Activated T-cell treated with anti-CD3 and anti-CD28 coated beads, Interleukin-2, amount 50 U/mL, for 72 hours (primary cell): ENCODE measurements around the gene CCN5. TPM values are rescaled to one million over a fixed set of nuclear protein-coding genes. Genes with fewer than 3 reads are reported as not detected.

Source experiments
- ATAC-seq, 2 donors: fragments of 150-1000 bp; cut with Tn5 transposase; replicated peaks in 1 of 2; 2 replicates each; pipeline ENCODE4 v1.10.0; 2021; ENCODE audit warnings: moderate library complexity in 2 of 2, mild to moderate bottlenecking in 1 of 2
- DNase-seq, 2 donors: peaks; one replicate each; pipeline ENCODE4 v3.0.0; 2021 to 2022; ENCODE audit warnings: mixed read lengths in 1 of 2
- H3K27ac Mint-ChIP-seq: one replicate; pipeline ENCODE4 v1.8.0; 2022; ENCODE audit warnings: mild to moderate bottlenecking, moderate library complexity, mixed read lengths
- H3K27me3 Mint-ChIP-seq: one replicate; pipeline ENCODE4 v1.8.0; 2022; ENCODE audit warnings: low read depth, mixed read lengths
- H3K36me3 Mint-ChIP-seq, 2 donors: one replicate each; pipeline ENCODE4 v1.8.0; 2022; ENCODE audit warnings: mixed read lengths in 2 of 2, mild to moderate bottlenecking in 1 of 2; ENCODE audit not compliant: insufficient read depth in 2 of 2
- H3K4me1 Mint-ChIP-seq: one replicate; pipeline ENCODE4 v1.8.0; 2022; ENCODE audit warnings: low read depth, mixed read lengths
- H3K4me3 Mint-ChIP-seq, 2 donors: one replicate each; pipeline ENCODE4 v1.8.0; 2022; ENCODE audit warnings: mild to moderate bottlenecking in 2 of 2, mixed read lengths in 2 of 2, moderate library complexity in 2 of 2
- H3K9me3 Mint-ChIP-seq, 2 donors: one replicate each; pipeline ENCODE4 v1.8.0; 2022; ENCODE audit warnings: mixed read lengths in 2 of 2
- total RNA-seq, 2 donors: library from RNA; stranded (reverse); gene quantifications; one replicate each; pipeline ENCODE4 v1.2.3, GENCODE V29; 2022

Gene CCN5
- total RNA-seq, 2 donors from 2014 or later, result not detected

DNA sequence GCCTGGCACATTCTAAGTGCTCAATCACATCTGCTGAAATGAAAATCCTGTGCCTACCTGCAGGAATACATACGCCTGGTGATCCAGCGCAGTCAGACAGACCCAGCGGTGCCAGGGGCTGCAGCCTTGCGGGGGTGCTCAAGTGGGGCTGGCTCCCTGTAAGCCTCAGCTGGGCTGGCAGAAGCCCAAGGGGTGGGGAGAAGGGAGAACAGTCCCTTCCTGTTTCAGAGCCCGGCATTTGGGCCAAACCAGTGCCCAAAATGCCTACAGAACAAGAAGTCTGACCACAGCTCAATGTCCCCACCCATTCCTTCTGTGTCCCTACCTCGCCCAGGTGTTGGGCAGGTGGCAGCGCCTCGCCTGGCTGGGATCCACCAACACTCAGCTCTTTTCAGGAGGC, 53.1 kb downstream of the CCN5 start:
- Mint-ChIP-seq H3K9me3 (no peaks in the 10 kb centered on the region), H3K27me3 (peaks cover 42% of the 10 kb centered on the region), H3K4me1 (no peaks in the 10 kb centered on the region), H3K36me3 (no peaks in the 10 kb centered on the region), H3K27ac (no peak overlapping the region), H3K4me3 (no peak overlapping the region)
- no peak for DNase-seq
- no peak for ATAC-seq

DNA sequence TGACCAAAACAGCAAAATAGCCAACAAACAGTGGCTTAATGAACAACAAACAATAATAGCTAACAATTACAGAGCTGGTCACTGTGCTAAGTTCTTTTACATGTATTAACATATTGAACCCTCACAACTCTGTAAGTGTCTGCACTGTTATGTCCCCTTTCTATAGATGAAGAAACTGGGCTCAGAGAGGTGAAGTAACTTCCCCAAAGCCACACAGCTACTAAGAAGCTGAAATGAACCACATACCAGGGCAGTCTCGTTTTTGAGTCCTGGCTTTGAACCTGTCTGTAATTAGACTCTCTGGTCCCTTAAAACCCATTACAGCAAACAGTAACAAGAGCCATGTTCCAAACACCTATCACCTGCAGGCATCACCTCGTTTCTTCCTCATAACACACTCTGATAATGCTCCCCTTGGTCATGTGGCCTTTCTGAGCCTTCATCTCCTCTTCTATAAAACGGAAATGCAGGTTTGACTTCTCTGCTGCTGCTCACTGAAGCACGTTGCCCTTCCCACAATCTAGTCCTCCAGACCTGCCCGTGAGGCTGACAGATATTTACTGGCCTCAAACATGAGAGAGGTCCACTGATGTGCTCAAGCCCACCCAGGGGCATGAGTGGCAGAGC, 53.8 kb downstream of the CCN5 start:
- no peak overlapping the region for H3K27ac Mint-ChIP-seq
- no peaks in the 10 kb centered on the region for H3K4me1 Mint-ChIP-seq
- no peak for DNase-seq
- no peaks in the 10 kb centered on the region for H3K9me3 Mint-ChIP-seq
- no peak overlapping the region for H3K4me3 Mint-ChIP-seq
- H3K36me3 Mint-ChIP-seq, result no peaks in the 10 kb centered on the region
- H3K27me3 Mint-ChIP-seq, result peaks cover 39% of the 10 kb centered on the region
- no peak for ATAC-seq

DNA sequence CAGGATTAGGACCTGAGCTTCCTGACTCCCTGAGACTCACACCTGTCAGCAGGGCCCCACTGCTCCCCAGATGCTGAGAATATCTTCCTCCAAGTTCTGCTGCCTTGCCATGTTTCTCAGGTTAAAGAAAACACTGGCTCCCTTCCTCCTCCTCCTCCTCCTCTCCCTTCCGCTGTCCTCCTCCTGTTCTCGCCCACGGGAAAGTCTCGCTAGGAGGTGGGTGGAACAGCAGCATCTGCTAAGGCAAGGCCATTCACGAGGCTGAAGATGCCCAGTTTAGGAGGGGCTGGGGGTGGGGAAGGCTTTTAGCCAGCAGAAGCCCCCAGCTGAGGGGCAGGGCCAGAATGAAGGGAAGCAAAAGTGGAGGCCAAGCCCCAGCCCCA, 54.3 kb downstream of the CCN5 start:
- H3K27me3 Mint-ChIP-seq, result peaks cover 35% of the 10 kb centered on the region
- DNase-seq (no peak), ATAC-seq (no peak)
- H3K27ac Mint-ChIP-seq, result no peak overlapping the region
- no peaks in the 10 kb centered on the region for H3K4me1 Mint-ChIP-seq
- no peaks in the 10 kb centered on the region for H3K9me3 Mint-ChIP-seq
- no peak overlapping the region for H3K4me3 Mint-ChIP-seq
- H3K36me3 Mint-ChIP-seq, result no peaks in the 10 kb centered on the region

DNA sequence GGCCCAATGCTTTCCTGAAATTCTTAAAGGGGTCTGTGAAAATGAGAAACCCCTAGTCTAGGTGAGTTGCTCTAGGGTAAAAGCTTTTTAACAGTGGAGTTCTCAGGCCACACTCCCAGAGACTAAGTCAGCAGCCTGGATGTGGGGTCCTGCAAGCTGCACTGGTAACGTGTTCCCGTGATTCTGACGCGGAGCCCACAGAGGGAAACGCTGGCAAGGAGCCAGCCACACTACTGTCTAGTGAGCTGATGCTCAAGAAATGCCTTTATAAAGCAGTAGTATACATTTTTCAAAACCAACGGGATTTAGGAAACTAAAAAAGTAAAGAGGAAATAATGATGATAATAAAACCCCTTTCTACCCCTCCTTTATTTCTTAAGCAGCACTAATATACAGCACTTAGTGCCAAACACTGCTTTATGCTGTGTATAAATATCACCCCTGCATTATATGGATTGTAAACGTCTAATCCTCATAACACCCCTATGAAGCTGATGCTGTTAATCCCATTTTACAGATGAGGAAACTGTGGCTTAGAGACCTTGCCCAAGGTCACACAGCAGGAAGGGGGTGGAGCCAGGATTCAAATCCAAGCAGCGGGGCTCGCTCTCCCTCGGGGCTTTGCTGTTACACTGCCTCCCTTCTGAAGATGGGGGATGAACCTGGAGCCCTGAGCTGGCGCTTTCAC, 55.5 kb downstream of the CCN5 start:
- Mint-ChIP-seq H3K36me3 (no peaks in the 10 kb centered on the region), H3K27ac (no peak overlapping the region), H3K27me3 (peaks cover 35% of the 10 kb centered on the region), H3K4me3 (no peak overlapping the region), H3K9me3 (no peaks in the 10 kb centered on the region), H3K4me1 (no peaks in the 10 kb centered on the region)
- ATAC-seq (no peak), DNase-seq (no peak)

DNA sequence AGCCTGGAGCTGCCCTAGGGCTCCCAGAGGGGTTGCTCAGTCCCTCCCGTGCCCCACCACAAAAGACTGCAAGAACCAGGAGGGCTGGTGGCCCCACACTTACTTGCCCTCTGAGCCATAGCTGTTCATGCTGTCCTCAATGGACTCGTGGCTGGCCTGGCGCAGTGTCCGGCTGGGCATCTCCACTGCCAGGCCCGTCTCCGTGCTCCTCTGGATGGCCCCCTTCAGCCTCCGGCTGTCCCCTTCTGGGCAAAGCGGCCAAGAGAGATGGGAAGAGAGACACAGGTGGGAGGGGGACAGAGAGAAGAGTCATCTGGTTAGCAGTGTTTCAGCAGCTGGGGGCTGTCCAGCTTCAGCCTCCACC, 56.0 kb downstream of the CCN5 start:
- H3K36me3 Mint-ChIP-seq, result no peaks in the 10 kb centered on the region
- H3K27ac Mint-ChIP-seq, result no peak overlapping the region
- ATAC-seq (no peak), DNase-seq (no peak)
- H3K4me1 Mint-ChIP-seq, result no peaks in the 10 kb centered on the region
- peaks cover 30% of the 10 kb centered on the region for H3K27me3 Mint-ChIP-seq
- no peaks in the 10 kb centered on the region for H3K9me3 Mint-ChIP-seq
- no peak overlapping the region for H3K4me3 Mint-ChIP-seq

DNA sequence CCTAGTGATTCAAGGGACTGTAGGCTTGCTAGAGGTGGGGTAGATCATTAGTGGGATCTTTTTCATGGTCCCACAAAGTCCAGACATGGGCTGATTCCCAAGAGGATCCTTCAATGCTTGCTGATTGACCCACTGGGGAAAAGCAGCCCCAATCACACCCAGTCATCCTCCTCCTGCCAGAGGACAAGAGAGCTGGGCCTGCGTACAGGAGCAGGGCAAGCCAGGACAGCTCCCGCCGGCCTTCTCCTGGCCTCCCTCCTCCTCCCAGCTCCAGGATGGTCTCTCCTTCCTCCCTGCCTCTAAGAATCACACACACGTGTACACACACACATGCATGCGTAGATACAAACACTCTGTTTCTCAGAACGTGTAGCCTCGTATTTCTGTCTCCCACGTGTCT, 57.5 kb downstream of the CCN5 start:
- DNase-seq (no peak), ATAC-seq (no peak)
- no peaks in the 10 kb centered on the region for H3K4me1 Mint-ChIP-seq
- H3K36me3 Mint-ChIP-seq, result no peaks in the 10 kb centered on the region
- H3K9me3 Mint-ChIP-seq, result no peaks in the 10 kb centered on the region
- H3K4me3 Mint-ChIP-seq, result no peak overlapping the region
- H3K27me3 Mint-ChIP-seq, result peaks cover 26% of the 10 kb centered on the region
- no peak overlapping the region for H3K27ac Mint-ChIP-seq

DNA sequence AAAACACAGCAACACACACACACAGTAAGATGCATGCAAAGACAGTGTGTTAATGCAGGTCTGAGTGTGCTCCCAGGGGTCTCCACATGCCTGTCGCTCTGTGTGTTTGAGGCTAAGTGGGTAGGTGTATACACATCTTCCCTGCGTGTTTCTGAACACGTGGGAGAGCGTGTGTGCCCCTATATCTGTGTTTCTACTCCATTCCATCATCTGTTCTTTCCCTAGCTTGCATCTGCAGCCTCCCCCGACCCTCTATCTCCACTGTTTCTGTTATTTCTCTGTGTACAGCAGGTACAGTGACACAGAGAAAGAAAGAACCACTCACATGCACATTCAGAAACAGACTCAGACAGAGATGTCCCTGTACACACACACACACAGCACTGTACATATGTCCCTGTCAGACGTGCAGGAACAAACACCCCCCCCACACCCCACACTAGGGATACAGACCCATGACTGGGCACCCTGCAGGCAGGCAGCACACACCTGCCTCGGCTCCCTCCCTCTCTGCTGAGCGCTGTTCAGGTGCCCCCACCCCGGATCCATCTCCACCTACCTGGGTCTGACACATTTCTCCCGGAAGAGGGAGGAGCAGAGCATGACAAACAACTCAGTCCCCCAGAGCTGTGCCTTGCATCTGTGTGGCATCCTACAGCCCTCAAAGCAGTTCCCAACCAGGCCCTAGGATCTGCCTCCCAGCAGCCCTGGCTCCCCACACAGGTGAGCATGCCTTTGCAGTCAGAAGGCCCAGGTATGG, 58.1 kb downstream of the CCN5 start:
- Mint-ChIP-seq H3K9me3 (no peaks in the 10 kb centered on the region), H3K27ac (no peak overlapping the region), H3K36me3 (no peaks in the 10 kb centered on the region), H3K27me3 (peaks cover 26% of the 10 kb centered on the region), H3K4me1 (no peaks in the 10 kb centered on the region), H3K4me3 (no peak overlapping the region)
- DNase-seq, result no peak
- ATAC-seq, result no peak

DNA sequence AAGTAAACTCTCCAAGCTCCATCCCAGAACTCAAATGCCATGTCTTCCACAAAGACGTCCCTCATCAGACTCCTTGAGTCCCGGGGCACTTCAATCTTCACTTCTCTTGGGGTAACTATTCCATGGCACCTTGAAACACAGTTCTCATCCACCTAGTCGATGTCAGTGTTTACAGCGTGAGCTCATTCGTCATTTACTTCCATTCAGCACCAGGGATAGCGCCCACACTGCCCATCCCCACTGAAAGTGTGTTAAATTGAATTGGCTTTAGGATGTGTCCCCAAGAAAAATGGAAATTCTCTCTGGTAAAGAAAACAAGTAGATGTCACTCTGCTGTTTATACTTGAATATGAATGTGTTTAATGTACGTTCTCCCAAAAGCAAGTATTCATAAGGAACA, 61.8 kb downstream of the CCN5 start:
- DNase-seq, result no peak

More for the DNA sequence above, 61.8 kb downstream of the CCN5 start:
- H3K4me3 Mint-ChIP-seq, result no peak overlapping the region
- no peaks in the 10 kb centered on the region for H3K9me3 Mint-ChIP-seq
- H3K27ac Mint-ChIP-seq, result no peak overlapping the region
- no peaks in the 10 kb centered on the region for H3K36me3 Mint-ChIP-seq
- H3K27me3 Mint-ChIP-seq, result peaks cover 11% of the 10 kb centered on the region
- no peaks in the 10 kb centered on the region for H3K4me1 Mint-ChIP-seq
- no peak for ATAC-seq

Other genes with a start within 250 kb of the CCN5 start
- gene TTPAL, start 239.5 kb upstream of the CCN5 start, total RNA-seq, result 10 to 100 TPM; 15.9 to 21.0 TPM
- gene SERINC3, start 193.3 kb upstream of the CCN5 start, total RNA-seq, result 10 to 100 TPM; 85.6 to 100.0 TPM
- gene PKIG, start 132.8 kb upstream of the CCN5 start, total RNA-seq, result 10 to 100 TPM; 10.3 to 13.6 TPM
- gene ADA, start 63.7 kb upstream of the CCN5 start, total RNA-seq, result 10 to 100 TPM; 26.7 to 43.4 TPM
- gene KCNK15, start 30.5 kb downstream of the CCN5 start, total RNA-seq, result under 1 TPM; 0.48 to 0.63 TPM
- gene RIMS4, start 95.2 kb downstream of the CCN5 start, total RNA-seq, result under 1 TPM; 0.05 to 0.07 TPM
- gene YWHAB, start 170.3 kb downstream of the CCN5 start, total RNA-seq, result 100 to 1,000 TPM; 196 to 198 TPM
- 100 to 1,000 TPM; 138 to 162 TPM for gene PABPC1L, start 194.7 kb downstream of the CCN5 start, total RNA-seq
- gene TOMM34, start 245.0 kb downstream of the CCN5 start, total RNA-seq, result 10 to 100 TPM; 43.5 to 46.8 TPM